GM21717 (cell line): ENCODE data around the gene ACTN4.

Experiments
- ATAC-seq: cut with Tn5 transposase; IDR thresholded peaks from one replicate; pipeline ENCODE4 v1.9.1; 2021; ENCODE audit warnings: mild to moderate bottlenecking, moderate library complexity; ENCODE audit not compliant: unreplicated experiment

ACTN4 gene

GRCh38 chr19:38635483-38636399, 11.7 kb upstream of the ACTN4 start:
- ATAC-seq: no peak

- ATAC-seq: no peak
These were observed 9.0 kb upstream of the ACTN4 start for GRCh38 chr19:38638461-38638860.

- no peak for ATAC-seq
These were observed 7.8 kb upstream of the ACTN4 start for GRCh38 chr19:38639679-38640078.

- ATAC-seq: no peak
These were observed 7.1 kb upstream of the ACTN4 start for GRCh38 chr19:38640368-38640767.

GRCh38 chr19:38642176-38642575, 5.3 kb upstream of the ACTN4 start:
- ATAC-seq: no peak

GRCh38 chr19:38644719-38645118, 2.7 kb upstream of the ACTN4 start:
- ATAC-seq: no peak

GRCh38 chr19:38647966-38648768, 718 bp downstream of the ACTN4 start:
- ATAC-seq: no peak

GRCh38 chr19:38648769-38649304, 1.4 kb downstream of the ACTN4 start:
- ATAC-seq: no peak

GRCh38 chr19:38649305-38650171, 2.1 kb downstream of the ACTN4 start:
- no peak for ATAC-seq

- ATAC-seq: no peak
These were observed 2.8 kb downstream of the ACTN4 start for GRCh38 chr19:38650172-38650775.

- no peak for ATAC-seq
These were observed 3.6 kb downstream of the ACTN4 start for GRCh38 chr19:38650911-38651584.

GRCh38 chr19:38653028-38653571, 5.7 kb downstream of the ACTN4 start:
- ATAC-seq: no peak

- ATAC-seq: no peak
These were observed 7.2 kb downstream of the ACTN4 start for GRCh38 chr19:38654628-38655055.

- ATAC-seq: no peak
These were observed 7.8 kb downstream of the ACTN4 start for GRCh38 chr19:38655148-38655824.

- no peak for ATAC-seq
These were observed 8.9 kb downstream of the ACTN4 start for GRCh38 chr19:38656171-38656981.

- ATAC-seq: no peak
These were observed 10.3 kb downstream of the ACTN4 start for GRCh38 chr19:38657633-38658222.

GRCh38 chr19:38658462-38659306, 11.2 kb downstream of the ACTN4 start:
- no peak for ATAC-seq
